WTC11 (cell line): ENCODE measurements around the gene SOX8. TPM values are rescaled to one million over a fixed set of nuclear protein-coding genes. Genes with fewer than 3 reads are reported as not detected.

Experiments
- ATAC-seq: fragments of 200-7000 bp; cut with Tn5 transposase; 2 replicates; pipeline ENCODE4 v1.10.0; 2021; ENCODE audit warnings: mild to moderate bottlenecking, moderate library complexity
- CTCF ChIA-PET: fragments of 300-600 bp; sonication (Branson Sonifier 250); formaldehyde crosslinking; loops from one replicate; lab custom pipeline; 2021; ENCODE audit warnings: antibody characterized with exemption; lab: Charles Lee
- POLR2A ChIA-PET: fragments of 350-600 bp; sonication (Branson Sonifier 250); formaldehyde crosslinking; loops from one replicate; lab custom pipeline; 2021; ENCODE audit warnings: antibody characterized with exemption; lab: Charles Lee
- DNase-seq: peaks from one replicate; pipeline ENCODE4 v3.0.0; 2021; ENCODE audit warnings: low spot score
- H3K27ac Mint-ChIP-seq: 2 replicates; pipeline ENCODE4 v1.8.0; 2021; ENCODE audit warnings: mixed read lengths
- H3K27me3 Mint-ChIP-seq: 2 replicates; pipeline ENCODE4 v1.8.0; 2021; ENCODE audit warnings: low read depth, mild to moderate bottlenecking, moderate library complexity, mixed read lengths
- H3K36me3 Mint-ChIP-seq: 2 replicates; pipeline ENCODE4 v1.8.0; 2021; ENCODE audit warnings: mixed read lengths
- H3K4me1 Mint-ChIP-seq: 2 replicates; pipeline ENCODE4 v1.8.0; 2022; ENCODE audit warnings: mixed read lengths
- H3K4me3 Mint-ChIP-seq: 2 replicates; pipeline ENCODE4 v1.8.0; 2021; ENCODE audit warnings: mild to moderate bottlenecking, moderate library complexity, mixed read lengths
- H3K9me3 Mint-ChIP-seq: 2 replicates; pipeline ENCODE4 v1.8.0; 2021; ENCODE audit warnings: mixed read lengths
- AR ChIP-seq: fragments of 250-450 bp; sonication (Bioruptor Pico); IDR thresholded peaks from 2 replicates; pipeline ENCODE4 v1.9.0; 2021; ENCODE audit warnings: mild to moderate bottlenecking
- ATF1 ChIP-seq: sonication (generic); formaldehyde crosslinking; IDR thresholded peaks from 2 replicates; pipeline ENCODE4 v1.8.1; 2023; ENCODE audit warnings: mild to moderate bottlenecking, moderate library complexity, missing genetic modification reagents
- ATF6 ChIP-seq: sonication (generic); formaldehyde crosslinking; IDR thresholded peaks from 2 replicates; pipeline ENCODE4 v1.8.1; 2023; ENCODE audit warnings: mild to moderate bottlenecking, missing genetic modification reagents
- ESRRA ChIP-seq: sonication (generic); formaldehyde crosslinking; IDR thresholded peaks from 2 replicates; pipeline ENCODE4 v1.8.1; 2022; ENCODE audit warnings: mild to moderate bottlenecking, missing genetic modification reagents, borderline replicate concordance
- IRF1 ChIP-seq: sonication (generic); formaldehyde crosslinking; IDR thresholded peaks from 2 replicates; pipeline ENCODE4 v1.8.0; 2023; ENCODE audit warnings: missing genetic modification reagents
- JAZF1 ChIP-seq: fragments of 250-450 bp; sonication (Bioruptor Pico); IDR thresholded peaks from 2 replicates; pipeline ENCODE4 v1.9.0; 2021; ENCODE audit warnings: moderate library complexity, mild to moderate bottlenecking, inconsistent platforms
- NFE2L1 ChIP-seq: sonication (generic); formaldehyde crosslinking; IDR thresholded peaks from 2 replicates; pipeline ENCODE4 v1.8.1; 2023; ENCODE audit warnings: missing genetic modification reagents
- NR1H2 ChIP-seq: sonication (generic); formaldehyde crosslinking; IDR thresholded peaks from 2 replicates; pipeline ENCODE4 v1.9.0; 2021; ENCODE audit warnings: mild to moderate bottlenecking, moderate library complexity, missing genetic modification reagents
- OVOL2 ChIP-seq: fragments of 250-450 bp; sonication (Bioruptor Pico); IDR thresholded peaks from 2 replicates; pipeline ENCODE4 v1.9.0; 2021; ENCODE audit warnings: mild to moderate bottlenecking, borderline replicate concordance
- PREB ChIP-seq: sonication (generic); formaldehyde crosslinking; IDR thresholded peaks from 2 replicates; pipeline ENCODE4 v1.8.1; 2022; ENCODE audit warnings: mild to moderate bottlenecking, missing genetic modification reagents, moderate library complexity, borderline replicate concordance
- TCF7 ChIP-seq: sonication (generic); formaldehyde crosslinking; IDR thresholded peaks from 2 replicates; pipeline ENCODE4 v1.8.0; 2022; ENCODE audit warnings: mild to moderate bottlenecking, low read depth, missing genetic modification reagents, moderate library complexity
- ZBTB43 ChIP-seq: sonication (generic); formaldehyde crosslinking; IDR thresholded peaks from 2 replicates; pipeline ENCODE4 v1.8.1; 2023; ENCODE audit warnings: mild to moderate bottlenecking, missing genetic modification reagents
- ZNF219 ChIP-seq: sonication (generic); formaldehyde crosslinking; IDR thresholded peaks from 2 replicates; pipeline ENCODE4 v1.8.0; 2023; ENCODE audit warnings: missing genetic modification reagents, mild to moderate bottlenecking, borderline replicate concordance
- ZNF423 ChIP-seq: fragments of 250-450 bp; sonication (Bioruptor Pico); IDR thresholded peaks from 2 replicates; pipeline ENCODE4 v2.1.2; 2022; ENCODE audit warnings: mild to moderate bottlenecking, moderate library complexity
- ZNF532 ChIP-seq: fragments of 250-450 bp; sonication (Bioruptor Pico); IDR thresholded peaks from 2 replicates; pipeline ENCODE4 v1.9.0; 2021; ENCODE audit warnings: mild to moderate bottlenecking, borderline replicate concordance
- total RNA-seq: library from RNA; stranded (reverse); gene quantifications from 3 replicates; pipeline ENCODE4 v1.2.3, GENCODE V29; 2021

The SOX8 gene
- total RNA-seq, 1 experiment from 2014 or later = 12.3 TPM

GRCh38 chr16:1002399-1003166, 21.0 kb downstream of the SOX8 start:
- Mint-ChIP-seq H3K4me1 (no peaks in the 10 kb centered on the region; the same call in 1 of the 2 replicates), H3K36me3 (no peaks in the 10 kb centered on the region), H3K27me3 (no peaks in the 10 kb centered on the region), H3K4me3 (no peak overlapping the region), H3K9me3 (no peaks in the 10 kb centered on the region), H3K27ac (no peak overlapping the region)
- ChIA-PET CTCF (interaction anchor here (1.3 kb wide), 1 partner anchor 55 kb away, joined by 3 read pairs; no protein-coding TSS in a partner anchor), POLR2A (no interaction called here)
- DNase-seq (no peak), ATAC-seq (no peak)
- TF ChIP-seq ZNF423 (CRISPR knock-in tag) = no peak
- TF ChIP-seq ZNF219 (CRISPR knock-in tag) = no peak
- no peak for TF ChIP-seq PREB (CRISPR knock-in tag)
- TF ChIP-seq ZBTB43 (CRISPR knock-in tag) = no peak
- TF ChIP-seq ESRRA (CRISPR knock-in tag) = no peak
- no peak for TF ChIP-seq ATF1 (CRISPR knock-in tag)
- TF ChIP-seq JAZF1 (CRISPR knock-in tag) = no peak
- TF ChIP-seq TCF7 (CRISPR knock-in tag) = no peak

GRCh38 chr16:1003391-1004347, 22.1 kb downstream of the SOX8 start:
- DNase-seq = no peak
- no peak overlapping the region for H3K4me3 Mint-ChIP-seq
- no peak for TF ChIP-seq OVOL2
- TF ChIP-seq IRF1 (CRISPR knock-in tag) = no peak
- TF ChIP-seq AR (CRISPR knock-in tag) = no peak
- no peak for TF ChIP-seq ATF6 (CRISPR knock-in tag)
- no peak for TF ChIP-seq ZNF532 (CRISPR knock-in tag)
- no peak for TF ChIP-seq NR1H2 (CRISPR knock-in tag)
- TF ChIP-seq NFE2L1 (CRISPR knock-in tag) = no peak
- TF ChIP-seq, all 79 proteins: peak for 0
- H3K36me3 Mint-ChIP-seq = no peaks in the 10 kb centered on the region
- ChIA-PET POLR2A (no interaction called here), CTCF (interaction anchor here (0.8 to 1.3 kb wide), 2 partner anchors 54 to 100 kb away, joined by 3 read pairs; no protein-coding TSS in a partner anchor)
- H3K27me3 Mint-ChIP-seq = no peaks in the 10 kb centered on the region
- H3K9me3 Mint-ChIP-seq = no peaks in the 10 kb centered on the region
- no peak for ATAC-seq
- H3K27ac Mint-ChIP-seq = no peak overlapping the region
- no peaks in the 10 kb centered on the region for H3K4me1 Mint-ChIP-seq
